Stomach (tissue), 4 donors: ENCODE results near the gene SRRM1.
"Not testable (repeated sequence)": the region's sequence is repeated elsewhere in the genome, so short reads cannot be mapped to it uniquely, and the experiment has no call there.

ENCODE experiments used
- CTCF ChIP-seq, 7 experiments: fragments of 450-650 bp in 4 of 7; fragments of 200-600 bp in 3 of 7; sonication (generic) in 3 of 7; IDR thresholded peaks; one replicate each; pipeline ENCODE4 v1.5.1; 2016 to 2019; ENCODE audit warnings: antibody characterized with exemption in 7 of 7, control low read depth in 2 of 7, mild to moderate bottlenecking in 1 of 7
- POLR2A ChIP-seq, 4 donors: fragments of 450-650 bp; IDR thresholded peaks; one replicate each; pipeline ENCODE4 v1.6.1; 2016; ENCODE audit warnings: antibody characterized with exemption in 4 of 4, control low read depth in 2 of 4, mild to moderate bottlenecking in 1 of 4, moderate library complexity in 1 of 4

DNA sequence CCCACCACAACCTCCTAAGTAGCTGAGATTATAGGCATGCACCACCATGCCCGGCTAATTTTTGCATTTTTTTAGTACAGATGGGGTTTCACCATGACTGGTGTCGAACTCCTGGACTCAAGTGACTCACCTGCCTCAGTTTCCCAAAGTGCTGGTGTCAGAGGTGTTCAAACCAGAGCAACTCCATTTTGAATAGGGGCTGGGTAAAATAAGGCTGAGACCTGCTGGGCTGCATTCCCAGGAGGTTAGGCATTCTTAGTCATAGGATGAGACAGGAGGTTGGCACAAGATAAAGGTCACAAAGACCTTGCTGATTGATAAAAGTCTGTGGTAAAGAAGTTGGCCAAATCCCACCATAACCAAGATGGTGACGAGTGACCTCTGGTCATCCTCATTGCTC, 35.3 kb downstream of the SRRM1 start:
- TF ChIP-seq CTCF, POLR2A (IDR thresholded peaks at IDR 0.05): not testable (repeated sequence)
